ENCODE results near the gene SEMA5B.

Gene SEMA5B

GRCh38 chr3:122918576-122919290 lies 108.8 kb downstream of the SEMA5B start:
- Histone ChIP-seq H3K4me3 (ENCODE audit: low read depth, low read length) (no peak overlapping the region), H3K27ac (no peak overlapping the region), H3K27me3 (ENCODE audit: insufficient read depth, low read depth, severe bottlenecking) (no peaks in the 10 kb centered on the region), H3K36me3 (no peaks in the 10 kb centered on the region), H3K9me3 (ENCODE audit: severe bottlenecking) (no peaks in the 10 kb centered on the region)
- no peak for DNase-seq
- TF ChIP-seq, protein P1, sequence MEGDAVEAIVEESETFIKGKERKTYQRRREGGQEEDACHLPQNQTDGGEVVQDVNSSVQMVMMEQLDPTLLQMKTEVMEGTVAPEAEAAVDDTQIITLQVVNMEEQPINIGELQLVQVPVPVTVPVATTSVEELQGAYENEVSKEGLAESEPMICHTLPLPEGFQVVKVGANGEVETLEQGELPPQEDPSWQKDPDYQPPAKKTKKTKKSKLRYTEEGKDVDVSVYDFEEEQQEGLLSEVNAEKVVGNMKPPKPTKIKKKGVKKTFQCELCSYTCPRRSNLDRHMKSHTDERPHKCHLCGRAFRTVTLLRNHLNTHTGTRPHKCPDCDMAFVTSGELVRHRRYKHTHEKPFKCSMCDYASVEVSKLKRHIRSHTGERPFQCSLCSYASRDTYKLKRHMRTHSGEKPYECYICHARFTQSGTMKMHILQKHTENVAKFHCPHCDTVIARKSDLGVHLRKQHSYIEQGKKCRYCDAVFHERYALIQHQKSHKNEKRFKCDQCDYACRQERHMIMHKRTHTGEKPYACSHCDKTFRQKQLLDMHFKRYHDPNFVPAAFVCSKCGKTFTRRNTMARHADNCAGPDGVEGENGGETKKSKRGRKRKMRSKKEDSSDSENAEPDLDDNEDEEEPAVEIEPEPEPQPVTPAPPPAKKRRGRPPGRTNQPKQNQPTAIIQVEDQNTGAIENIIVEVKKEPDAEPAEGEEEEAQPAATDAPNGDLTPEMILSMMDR (IDR thresholded peaks at IDR 0.05; ENCODE audit: low read depth, low read length): no peak

DNA sequence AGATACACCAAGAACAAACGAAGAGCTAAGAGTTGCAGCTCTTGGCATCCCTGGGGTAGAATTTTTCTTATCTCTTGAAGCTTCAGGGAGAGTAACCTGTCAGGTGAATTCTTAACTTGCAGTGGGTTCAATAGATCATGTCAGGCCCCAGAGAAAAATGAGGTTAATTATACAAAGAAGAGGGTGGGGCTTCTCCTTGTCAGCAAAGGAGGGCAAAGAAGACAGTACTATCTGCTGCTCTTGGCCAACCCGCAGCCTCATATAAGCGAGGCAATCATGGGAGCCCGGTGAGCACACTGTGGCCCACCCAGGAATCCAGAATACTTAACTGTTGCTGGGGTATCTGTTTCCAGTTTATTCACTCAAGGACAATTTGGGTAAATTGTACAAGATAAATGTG lies 110.2 kb downstream of the SEMA5B start:
- TF ChIP-seq, protein P1 (IDR thresholded peaks at IDR 0.05; ENCODE audit: low read depth, low read length): no peak
- no peak overlapping the region for H3K4me3 ChIP-seq (ENCODE audit: low read depth, low read length)
- H3K9me3 ChIP-seq (ENCODE audit: severe bottlenecking): no peaks in the 10 kb centered on the region
- no peaks in the 10 kb centered on the region for H3K36me3 ChIP-seq
- no peak overlapping the region for H3K27ac ChIP-seq
- H3K27me3 ChIP-seq (ENCODE audit: insufficient read depth, low read depth, severe bottlenecking): no peaks in the 10 kb centered on the region
- no peak for DNase-seq

DNA sequence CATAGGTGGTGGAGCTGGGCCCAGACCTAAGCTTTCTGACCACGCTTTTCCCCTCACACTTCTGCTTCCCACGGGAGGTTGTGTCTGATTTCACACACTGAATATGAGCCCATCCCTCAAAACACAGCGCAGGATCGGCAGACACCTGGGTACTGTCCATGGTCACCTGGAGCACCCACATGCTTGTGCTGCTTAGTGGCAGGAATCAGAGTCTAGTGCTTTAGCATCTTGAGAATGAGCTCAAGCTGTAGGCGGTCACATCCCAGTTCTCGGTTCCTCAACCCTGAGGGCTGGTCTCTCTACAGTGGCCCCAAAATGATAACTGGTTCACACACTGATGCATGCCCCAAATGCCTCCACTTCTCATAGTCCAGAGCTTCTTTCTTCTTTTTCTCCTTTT lies 111.0 kb downstream of the SEMA5B start:
- Histone ChIP-seq H3K9me3 (ENCODE audit: severe bottlenecking) (no peaks in the 10 kb centered on the region), H3K27ac (no peak overlapping the region), H3K27me3 (ENCODE audit: insufficient read depth, low read depth, severe bottlenecking) (no peaks in the 10 kb centered on the region), H3K4me3 (ENCODE audit: low read depth, low read length) (no peak overlapping the region), H3K36me3 (no peaks in the 10 kb centered on the region)
- TF ChIP-seq, protein P1 (IDR thresholded peaks at IDR 0.05; ENCODE audit: low read depth, low read length): no peak
- no peak for DNase-seq

- TF ChIP-seq, protein P1 (IDR thresholded peaks at IDR 0.05; ENCODE audit: low read depth, low read length): no peak
- Histone ChIP-seq H3K9me3 (ENCODE audit: severe bottlenecking) (no peaks in the 10 kb centered on the region), H3K27me3 (ENCODE audit: insufficient read depth, low read depth, severe bottlenecking) (no peaks in the 10 kb centered on the region), H3K36me3 (no peaks in the 10 kb centered on the region), H3K4me3 (ENCODE audit: low read depth, low read length) (no peak overlapping the region), H3K27ac (no peak overlapping the region)
- DNase-seq: no peak
Observed at GRCh38 chr3:122916084-122916483, 111.5 kb downstream of the SEMA5B start.

DNA sequence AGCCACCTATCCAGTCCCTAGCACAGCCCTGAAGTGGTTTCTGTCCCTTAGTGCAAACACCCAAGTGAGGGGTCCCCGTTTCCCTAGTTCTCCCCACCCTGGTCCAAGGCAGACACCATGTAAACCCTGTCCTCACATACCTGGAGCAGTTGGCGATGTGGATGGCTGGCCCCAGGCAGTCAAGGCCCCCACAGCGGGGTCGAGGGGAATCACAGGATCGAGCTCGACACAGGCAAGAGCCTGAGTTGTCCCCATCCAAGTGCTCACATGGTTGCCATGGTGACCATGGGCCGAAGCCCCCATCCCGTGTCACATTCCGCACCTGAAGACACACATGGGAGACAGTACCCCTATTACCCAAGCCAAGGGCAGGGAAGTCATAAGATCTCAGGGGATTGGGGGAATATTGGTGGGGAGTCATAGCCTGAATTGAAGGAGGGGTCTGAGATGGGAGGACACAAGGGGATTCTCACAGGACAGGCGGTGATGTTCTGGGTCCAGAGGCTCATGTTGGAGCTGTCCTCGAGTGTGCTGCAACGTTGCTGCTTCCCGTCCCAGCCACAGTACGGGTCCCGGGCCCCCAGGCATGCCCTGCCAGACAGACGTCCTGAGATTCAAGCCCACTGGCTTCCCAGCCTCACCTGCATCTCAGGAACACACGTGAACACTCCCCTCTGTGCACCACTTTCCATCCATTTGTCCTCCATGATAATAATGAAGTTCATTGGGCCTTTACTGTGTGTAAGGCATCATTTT lies 112.1 kb downstream of the SEMA5B start:
- Histone ChIP-seq H3K27me3 (ENCODE audit: insufficient read depth, low read depth, severe bottlenecking) (no peaks in the 10 kb centered on the region), H3K27ac (no peak overlapping the region), H3K9me3 (ENCODE audit: severe bottlenecking) (no peaks in the 10 kb centered on the region), H3K4me3 (ENCODE audit: low read depth, low read length) (no peak overlapping the region), H3K36me3 (no peaks in the 10 kb centered on the region)
- no peak for DNase-seq
- TF ChIP-seq, protein P1 (IDR thresholded peaks at IDR 0.05; ENCODE audit: low read depth, low read length): no peak
